ENCODE data around the gene ADH7.

DNA sequence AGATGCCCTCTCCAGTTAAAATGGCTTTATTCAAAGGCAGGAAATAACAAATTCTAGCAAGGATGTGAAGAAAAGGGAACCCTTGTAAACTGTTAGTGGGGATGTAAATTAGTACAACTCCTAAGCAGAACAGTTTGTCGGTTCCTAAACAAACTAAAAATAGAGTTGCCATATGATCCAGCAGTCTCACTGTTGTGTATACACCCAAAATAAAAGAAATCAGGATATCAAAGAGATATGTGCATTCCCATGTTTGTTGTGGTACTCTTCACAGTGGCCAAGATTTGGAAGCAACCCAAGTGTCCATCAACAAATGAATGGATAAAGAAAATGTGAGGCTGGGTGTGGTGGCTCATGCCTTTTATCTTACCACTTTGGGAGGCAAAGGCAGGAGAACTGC, 36.1 kb downstream of the ADH7 start:
- TF ChIP-seq, protein P1, sequence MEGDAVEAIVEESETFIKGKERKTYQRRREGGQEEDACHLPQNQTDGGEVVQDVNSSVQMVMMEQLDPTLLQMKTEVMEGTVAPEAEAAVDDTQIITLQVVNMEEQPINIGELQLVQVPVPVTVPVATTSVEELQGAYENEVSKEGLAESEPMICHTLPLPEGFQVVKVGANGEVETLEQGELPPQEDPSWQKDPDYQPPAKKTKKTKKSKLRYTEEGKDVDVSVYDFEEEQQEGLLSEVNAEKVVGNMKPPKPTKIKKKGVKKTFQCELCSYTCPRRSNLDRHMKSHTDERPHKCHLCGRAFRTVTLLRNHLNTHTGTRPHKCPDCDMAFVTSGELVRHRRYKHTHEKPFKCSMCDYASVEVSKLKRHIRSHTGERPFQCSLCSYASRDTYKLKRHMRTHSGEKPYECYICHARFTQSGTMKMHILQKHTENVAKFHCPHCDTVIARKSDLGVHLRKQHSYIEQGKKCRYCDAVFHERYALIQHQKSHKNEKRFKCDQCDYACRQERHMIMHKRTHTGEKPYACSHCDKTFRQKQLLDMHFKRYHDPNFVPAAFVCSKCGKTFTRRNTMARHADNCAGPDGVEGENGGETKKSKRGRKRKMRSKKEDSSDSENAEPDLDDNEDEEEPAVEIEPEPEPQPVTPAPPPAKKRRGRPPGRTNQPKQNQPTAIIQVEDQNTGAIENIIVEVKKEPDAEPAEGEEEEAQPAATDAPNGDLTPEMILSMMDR (IDR thresholded peaks at IDR 0.05; ENCODE audit: poor library complexity): no peak
- no peak for TF ChIP-seq EZH2 (IDR thresholded peaks at IDR 0.05; ENCODE audit: borderline replicate concordance)

All from hepatocyte (in vitro differentiated cells).